ENCODE results near the gene KCNQ4.

Gene KCNQ4

GRCh38 chr1:40789661-40790430 is 6.3 kb downstream of the KCNQ4 start:
- H3K4me3 ChIP-seq (ENCODE audit: low read depth, low read length): no peak overlapping the region
- no peak for TF ChIP-seq CTCF (IDR thresholded peaks at IDR 0.05; ENCODE audit: borderline replicate concordance, insufficient read depth, low read depth, low read length)

GRCh38 chr1:40792036-40792435 is 8.4 kb downstream of the KCNQ4 start:
- no peak for TF ChIP-seq CTCF (IDR thresholded peaks at IDR 0.05; ENCODE audit: borderline replicate concordance, insufficient read depth, low read depth, low read length)
- no peak overlapping the region for H3K4me3 ChIP-seq (ENCODE audit: low read depth, low read length)

- no peak overlapping the region for H3K4me3 ChIP-seq (ENCODE audit: low read depth, low read length)
- no peak for TF ChIP-seq CTCF (IDR thresholded peaks at IDR 0.05; ENCODE audit: borderline replicate concordance, insufficient read depth, low read depth, low read length)
Measured at GRCh38 chr1:40793617-40794016, 10.0 kb downstream of the KCNQ4 start.

- H3K4me3 ChIP-seq (ENCODE audit: low read depth, low read length): no peak overlapping the region
- TF ChIP-seq CTCF (IDR thresholded peaks at IDR 0.05; ENCODE audit: borderline replicate concordance, insufficient read depth, low read depth, low read length): no peak
Measured at GRCh38 chr1:40794048-40794447, 10.5 kb downstream of the KCNQ4 start.

GRCh38 chr1:40794974-40795715 is 11.6 kb downstream of the KCNQ4 start:
- no peak for TF ChIP-seq CTCF (IDR thresholded peaks at IDR 0.05; ENCODE audit: borderline replicate concordance, insufficient read depth, low read depth, low read length)
- no peak overlapping the region for H3K4me3 ChIP-seq (ENCODE audit: low read depth, low read length)

GRCh38 chr1:40795811-40796586 is 12.4 kb downstream of the KCNQ4 start:
- no peak for TF ChIP-seq CTCF (IDR thresholded peaks at IDR 0.05; ENCODE audit: borderline replicate concordance, insufficient read depth, low read depth, low read length)
- no peak overlapping the region for H3K4me3 ChIP-seq (ENCODE audit: low read depth, low read length)

All from GM12875 (cell line).